Thoracic aorta (tissue), 2 donors: ENCODE results near the gene CACNA2D3. TPM values are rescaled to one million over a fixed set of nuclear protein-coding genes. Genes with fewer than 3 reads are reported as not detected.

Source experiments
- ATAC-seq: fragments of 150-250 bp; one replicate; pipeline ENCODE4 v1.8.0; 2017; ENCODE audit warnings: low read depth; ENCODE audit not compliant: insufficient number of reproducible peaks, low FRiP score
- DNase-seq: peaks from one replicate; pipeline ENCODE4 v3.0.0-alpha.2; 2020; ENCODE audit warnings: low spot score
- H3K27ac ChIP-seq, 2 donors: fragments of 200-600 bp; sonication (generic); 1 replicate in 1 of 2; 2 replicates in 1 of 2; pipeline ENCODE4 v1.5.1; 2016; ENCODE audit warnings: mild to moderate bottlenecking in 2 of 2, moderate library complexity in 2 of 2
- H3K27me3 ChIP-seq: fragments of 200-600 bp; sonication (generic); replicated peaks from 2 replicates; pipeline ENCODE4 v1.6.0; 2016; ENCODE audit warnings: mild to moderate bottlenecking; ENCODE audit not compliant: insufficient read depth
- H3K36me3 ChIP-seq: fragments of 200-600 bp; sonication (generic); one replicate; pipeline ENCODE4 v1.5.1; 2016
- H3K4me1 ChIP-seq, 2 donors: fragments of 200-600 bp; sonication (generic); 1 replicate in 1 of 2; 2 replicates in 1 of 2; pipeline versions ENCODE4 v1.5.1 to v1.6.0; 2016; ENCODE audit warnings: low read depth in 2 of 2, mild to moderate bottlenecking in 1 of 2; ENCODE audit not compliant: control insufficient read depth in 1 of 2
- H3K4me3 ChIP-seq: fragments of 200-600 bp; sonication (generic); 2 replicates; pipeline ENCODE4 v1.5.1; 2016; ENCODE audit warnings: mild to moderate bottlenecking
- H3K9me3 ChIP-seq: fragments of 200-600 bp; sonication (generic); 2 replicates; pipeline ENCODE4 v1.5.1; 2016
- total RNA-seq, 2 donors: library from RNA; depleted of rRNA; stranded (reverse); fragments of >200 nt; gene quantifications; one replicate each; pipeline versions ENCODE4 v1.1.0 to v1.2.3, GENCODE V29; 2016
- TF ChIP-seq, protein P1 (sequence below): fragments of 200-600 bp; sonication (generic); IDR thresholded peaks from one replicate; pipeline ENCODE4 v1.5.1; 2019; ENCODE audit warnings: antibody characterized with exemption

The CACNA2D3 gene
- total RNA-seq, 2 donors from 2014 or later, result 3.2 to 4.0 TPM

DNA sequence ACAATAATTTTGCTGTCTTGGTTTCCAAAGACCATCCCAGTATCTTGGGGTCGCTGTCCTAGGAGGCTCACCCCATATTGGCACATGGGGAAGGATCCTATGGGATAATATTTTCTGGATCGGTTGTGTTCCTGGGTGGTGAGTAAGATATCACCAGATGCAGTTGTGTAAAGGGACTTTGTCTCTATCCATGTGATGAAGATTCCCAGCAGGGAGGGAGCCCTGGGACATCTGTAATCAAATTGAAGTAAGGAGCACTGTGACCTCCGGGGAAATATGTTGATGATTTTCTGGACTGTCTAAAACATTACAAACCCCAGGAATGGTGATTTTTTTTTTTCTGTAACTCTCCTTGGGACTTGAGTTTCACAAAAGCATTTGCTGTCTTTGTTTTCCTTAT lies 841.7 kb downstream of the CACNA2D3 start:
- ATAC-seq, result no peak
- Histone ChIP-seq H3K36me3 (no peaks in the 10 kb centered on the region), H3K4me3 (no peak overlapping the region), H3K4me1 (no peaks in the 10 kb centered on the region), H3K27me3 (no peaks in the 10 kb centered on the region), H3K27ac (no peak overlapping the region), H3K9me3 (no peaks in the 10 kb centered on the region)
- no peak for DNase-seq
- TF ChIP-seq, protein P1, sequence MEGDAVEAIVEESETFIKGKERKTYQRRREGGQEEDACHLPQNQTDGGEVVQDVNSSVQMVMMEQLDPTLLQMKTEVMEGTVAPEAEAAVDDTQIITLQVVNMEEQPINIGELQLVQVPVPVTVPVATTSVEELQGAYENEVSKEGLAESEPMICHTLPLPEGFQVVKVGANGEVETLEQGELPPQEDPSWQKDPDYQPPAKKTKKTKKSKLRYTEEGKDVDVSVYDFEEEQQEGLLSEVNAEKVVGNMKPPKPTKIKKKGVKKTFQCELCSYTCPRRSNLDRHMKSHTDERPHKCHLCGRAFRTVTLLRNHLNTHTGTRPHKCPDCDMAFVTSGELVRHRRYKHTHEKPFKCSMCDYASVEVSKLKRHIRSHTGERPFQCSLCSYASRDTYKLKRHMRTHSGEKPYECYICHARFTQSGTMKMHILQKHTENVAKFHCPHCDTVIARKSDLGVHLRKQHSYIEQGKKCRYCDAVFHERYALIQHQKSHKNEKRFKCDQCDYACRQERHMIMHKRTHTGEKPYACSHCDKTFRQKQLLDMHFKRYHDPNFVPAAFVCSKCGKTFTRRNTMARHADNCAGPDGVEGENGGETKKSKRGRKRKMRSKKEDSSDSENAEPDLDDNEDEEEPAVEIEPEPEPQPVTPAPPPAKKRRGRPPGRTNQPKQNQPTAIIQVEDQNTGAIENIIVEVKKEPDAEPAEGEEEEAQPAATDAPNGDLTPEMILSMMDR, result no peak

DNA sequence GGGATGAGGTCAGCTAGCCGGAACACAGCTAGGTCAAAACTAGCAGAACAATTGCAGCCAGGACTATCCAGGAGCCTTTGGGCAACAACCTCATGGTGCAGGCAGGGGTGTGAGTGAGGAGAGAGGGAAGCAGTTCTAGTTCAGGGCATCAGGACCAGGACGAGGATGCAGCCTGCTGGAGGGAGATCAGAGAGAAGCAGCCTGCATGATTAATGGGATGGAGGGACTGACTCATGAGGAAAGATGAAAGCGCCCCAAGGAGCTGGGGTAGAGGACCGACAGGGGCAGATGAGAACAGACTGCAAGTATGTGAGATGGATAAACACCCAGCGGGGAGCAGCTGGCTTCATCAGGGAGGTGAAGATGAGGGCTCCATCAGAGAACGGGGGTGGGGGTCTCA lies 843.4 kb downstream of the CACNA2D3 start:
- no peaks in the 10 kb centered on the region for H3K36me3 ChIP-seq
- H3K27me3 ChIP-seq, result no peaks in the 10 kb centered on the region
- TF ChIP-seq, protein P1, result no peak
- H3K27ac ChIP-seq, result no peak overlapping the region
- no peak for ATAC-seq
- H3K9me3 ChIP-seq, result no peaks in the 10 kb centered on the region
- DNase-seq, result no peak
- no peaks in the 10 kb centered on the region for H3K4me1 ChIP-seq
- H3K4me3 ChIP-seq, result no peak overlapping the region

DNA sequence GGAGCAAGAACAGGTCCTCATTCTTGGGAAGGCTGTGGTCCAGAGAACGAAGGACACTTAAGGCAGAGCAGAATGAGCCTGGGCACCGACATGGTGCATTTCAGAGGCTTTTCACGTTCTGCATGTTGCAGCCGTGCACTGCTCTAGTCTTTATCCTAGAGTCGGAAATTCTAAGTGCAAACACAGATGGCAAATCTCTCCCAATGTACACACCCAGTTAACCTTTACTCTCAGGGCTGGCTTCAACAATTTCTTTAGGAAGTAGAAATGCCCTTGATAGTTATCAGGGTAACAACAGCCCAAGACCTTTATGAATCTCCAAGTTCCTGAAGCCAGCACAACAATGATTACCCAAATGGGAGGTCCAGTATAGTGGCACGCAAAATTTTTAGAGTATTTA lies 844.6 kb downstream of the CACNA2D3 start:
- DNase-seq (no peak), ATAC-seq (no peak)
- TF ChIP-seq, protein P1, result no peak
- no peaks in the 10 kb centered on the region for H3K36me3 ChIP-seq
- no peaks in the 10 kb centered on the region for H3K27me3 ChIP-seq
- H3K27ac ChIP-seq, result no peak overlapping the region
- H3K4me1 ChIP-seq, result no peaks in the 10 kb centered on the region
- no peak overlapping the region for H3K4me3 ChIP-seq
- H3K9me3 ChIP-seq, result no peaks in the 10 kb centered on the region

DNA sequence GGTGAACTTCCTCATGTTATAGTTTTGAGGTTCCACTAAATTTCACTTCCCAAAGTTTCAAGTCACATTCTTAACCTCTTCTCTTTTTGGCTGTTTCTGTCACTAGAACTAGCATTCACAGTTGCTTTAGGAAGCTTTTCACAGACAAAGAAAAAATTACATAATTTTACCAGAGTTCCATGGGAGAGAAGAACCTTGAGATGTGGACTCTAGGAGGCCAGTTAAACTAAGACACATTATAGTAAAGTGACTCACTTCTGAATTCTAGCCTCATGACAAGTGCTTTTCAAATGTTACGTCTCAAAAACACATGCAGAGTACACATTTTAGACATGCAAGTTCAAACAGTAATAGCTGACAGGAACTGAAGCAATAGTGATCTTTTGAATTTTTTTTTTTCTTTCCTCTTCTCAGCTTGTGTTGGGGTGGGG lies 845.4 kb downstream of the CACNA2D3 start:
- DNase-seq (no peak), ATAC-seq (no peak)
- Histone ChIP-seq H3K9me3 (no peaks in the 10 kb centered on the region), H3K4me1 (no peaks in the 10 kb centered on the region), H3K27ac (no peak overlapping the region), H3K27me3 (no peaks in the 10 kb centered on the region), H3K4me3 (no peak overlapping the region), H3K36me3 (no peaks in the 10 kb centered on the region)
- TF ChIP-seq, protein P1, result no peak

DNA sequence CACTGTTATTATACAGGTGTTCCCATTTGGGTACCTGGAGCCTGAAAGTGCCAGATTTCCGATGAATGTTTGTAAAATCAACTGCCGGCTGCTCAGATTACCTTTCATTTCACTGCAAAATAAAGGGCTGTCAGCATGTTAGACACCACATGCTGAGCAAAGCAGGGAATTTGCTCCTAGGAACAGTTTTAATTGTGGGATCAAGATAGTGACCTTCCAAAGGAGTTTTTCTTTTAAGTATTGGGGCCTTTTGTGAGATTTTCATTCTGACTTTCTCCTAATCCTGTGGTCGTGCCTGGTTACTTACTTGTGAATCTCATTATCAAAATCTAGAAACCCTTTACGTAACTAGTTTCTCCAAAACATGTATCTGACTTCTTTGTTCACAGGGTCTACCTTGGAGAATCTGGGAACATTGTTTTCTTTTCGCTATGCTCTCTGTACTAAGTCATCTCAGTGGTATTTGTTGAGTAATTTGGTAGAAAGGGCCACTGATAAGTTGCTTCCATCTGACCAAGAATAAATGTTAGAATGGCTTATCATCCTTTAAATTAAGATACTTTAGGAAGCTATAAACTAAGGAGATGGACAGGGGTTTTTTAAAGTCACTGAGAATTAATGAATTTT lies 846.3 kb downstream of the CACNA2D3 start:
- Histone ChIP-seq H3K27me3 (no peaks in the 10 kb centered on the region), H3K4me3 (no peak overlapping the region), H3K36me3 (no peaks in the 10 kb centered on the region), H3K27ac (no peak overlapping the region), H3K9me3 (no peaks in the 10 kb centered on the region), H3K4me1 (no peaks in the 10 kb centered on the region)
- ATAC-seq, result no peak
- no peak for DNase-seq
- TF ChIP-seq, protein P1, result no peak
